SKM-1 treated with dmso at 0.1 percent for 144 hours (cell line): Measurements from ENCODE around the gene HOTAIR.

Source experiments
- DNase-seq: peaks from one replicate; lab custom pipeline; 2025; ENCODE audit not compliant: unreplicated experiment; lab: John Stamatoyannopoulos, UW

HOTAIR gene

DNA sequence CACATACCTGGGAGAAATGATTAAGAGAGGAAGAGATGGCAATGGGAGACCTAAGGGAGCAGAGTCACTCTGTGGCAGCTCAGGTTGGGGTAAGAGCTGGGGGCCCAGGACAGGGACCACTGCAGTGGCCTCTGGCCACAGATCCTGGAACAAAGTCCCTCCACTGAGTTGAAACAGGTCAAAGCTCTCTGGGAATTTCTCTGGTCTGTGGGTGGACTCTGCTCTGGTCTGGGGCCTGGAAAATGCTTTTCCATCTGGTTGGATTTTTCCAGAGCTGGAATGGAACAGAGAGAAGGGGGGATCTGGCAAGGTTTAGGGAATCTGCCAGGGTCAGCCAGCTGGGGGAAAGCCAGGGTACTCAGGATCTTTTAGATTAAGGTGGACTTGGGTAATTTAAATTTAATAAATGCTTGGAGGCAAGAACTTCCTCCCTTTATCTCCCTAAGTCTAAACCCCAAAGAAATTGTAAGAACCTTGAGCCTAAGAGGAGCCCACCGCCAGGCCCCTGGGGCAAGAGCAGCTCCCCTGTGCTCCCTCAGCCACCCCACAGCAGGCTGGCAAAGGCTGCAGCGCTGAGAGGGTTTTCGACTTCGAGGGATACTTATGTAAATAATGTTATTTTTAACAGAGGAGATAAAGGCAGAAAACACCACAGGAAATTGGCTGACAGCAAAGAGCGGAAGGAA lies 13.9 kb upstream of the HOTAIR start:
- no peak for DNase-seq

DNA sequence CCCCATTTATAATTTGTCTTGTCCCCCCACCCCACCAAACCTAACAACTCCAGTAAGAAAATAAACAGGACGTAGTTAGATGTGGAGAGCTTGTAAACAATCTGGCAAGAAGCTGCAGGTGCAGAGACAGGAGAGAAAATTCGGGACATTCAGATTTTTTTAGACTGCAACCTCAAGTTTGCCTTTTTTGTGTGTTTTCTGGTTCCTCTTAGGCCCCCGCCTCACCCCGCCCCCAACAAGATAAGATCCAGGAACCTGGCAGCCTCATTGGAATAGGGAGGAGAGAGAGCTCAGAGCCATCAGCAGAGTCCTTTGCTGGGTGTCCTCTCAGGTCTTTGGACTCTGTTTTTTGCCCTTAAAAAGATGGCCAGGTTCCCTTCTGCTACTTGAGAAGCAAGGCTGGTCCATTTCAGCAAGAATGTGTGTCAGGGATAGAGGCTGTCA lies 13.1 kb upstream of the HOTAIR start:
- no peak for DNase-seq

DNA sequence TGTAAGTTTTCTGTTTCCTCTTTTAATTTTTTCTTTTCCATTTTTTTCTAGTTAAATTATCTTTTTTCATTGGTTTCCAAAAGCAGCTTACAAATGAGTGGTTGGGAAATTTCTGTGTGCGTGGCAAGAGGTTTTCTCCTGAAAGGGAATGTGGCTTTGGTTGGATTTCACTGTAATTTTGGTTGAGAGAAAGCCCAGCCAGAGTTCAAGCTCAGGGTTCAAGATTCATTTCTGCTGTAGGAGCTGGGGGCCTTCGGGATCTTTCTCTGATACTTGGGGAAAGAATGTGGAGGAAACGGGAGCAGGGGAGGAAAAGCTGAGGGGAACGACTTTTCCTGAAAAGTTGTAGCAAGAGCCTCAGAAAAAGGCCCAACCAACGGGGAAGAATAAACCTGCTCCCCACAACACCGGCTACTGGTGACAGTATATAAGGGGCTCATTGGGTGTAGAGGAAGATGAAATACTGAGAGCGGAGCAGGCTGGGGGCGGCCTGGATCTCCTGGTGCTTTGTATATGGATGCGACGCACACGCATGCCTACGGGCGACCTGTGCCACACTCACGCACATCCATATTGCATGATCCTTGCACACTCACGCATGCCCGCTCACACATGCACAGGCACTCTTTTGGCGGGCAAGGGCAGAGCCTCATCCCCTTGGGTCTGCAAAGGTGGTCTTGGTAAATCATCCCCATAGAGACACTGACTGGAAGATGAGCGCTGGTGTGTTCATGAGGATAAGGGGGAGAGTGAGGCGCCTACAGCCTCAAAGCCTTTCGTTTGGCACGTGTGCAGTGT lies 12.1 kb upstream of the HOTAIR start:
- no peak for DNase-seq

DNA sequence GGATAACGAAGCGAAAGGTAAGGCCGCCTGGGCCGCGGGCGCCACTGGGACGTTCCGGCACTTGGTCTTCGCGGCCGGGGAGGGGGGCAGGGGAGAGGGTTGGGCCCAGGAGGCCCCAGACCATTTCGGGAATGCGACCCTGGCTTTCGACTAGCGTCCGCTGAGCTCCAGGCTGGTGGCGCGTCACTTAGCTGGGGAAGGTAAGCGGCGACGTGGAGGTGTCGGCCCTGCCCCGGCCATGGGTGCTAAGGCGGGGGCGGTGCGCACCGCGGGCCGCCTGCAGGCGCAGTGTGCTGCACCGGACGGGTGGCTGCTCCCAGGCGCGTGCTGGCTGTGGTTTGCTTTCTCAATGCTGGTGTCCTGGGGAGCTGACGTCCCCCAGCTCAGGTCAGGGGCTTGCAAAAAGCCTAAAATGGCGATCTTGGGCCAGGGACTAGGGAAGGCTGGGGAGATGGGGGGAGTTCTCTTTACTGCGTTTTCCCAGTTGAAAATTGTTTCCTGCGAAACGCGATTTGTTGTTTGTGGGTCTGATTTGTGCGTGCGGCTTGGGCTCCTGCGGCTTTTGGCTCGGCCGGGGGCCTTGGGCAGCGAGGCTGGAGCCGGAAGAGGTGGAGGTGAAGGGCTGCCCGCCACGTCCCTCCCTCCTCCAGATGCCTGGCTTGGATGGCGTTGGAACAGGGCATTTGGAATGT lies 11.4 kb upstream of the HOTAIR start:
- no peak for DNase-seq

DNA sequence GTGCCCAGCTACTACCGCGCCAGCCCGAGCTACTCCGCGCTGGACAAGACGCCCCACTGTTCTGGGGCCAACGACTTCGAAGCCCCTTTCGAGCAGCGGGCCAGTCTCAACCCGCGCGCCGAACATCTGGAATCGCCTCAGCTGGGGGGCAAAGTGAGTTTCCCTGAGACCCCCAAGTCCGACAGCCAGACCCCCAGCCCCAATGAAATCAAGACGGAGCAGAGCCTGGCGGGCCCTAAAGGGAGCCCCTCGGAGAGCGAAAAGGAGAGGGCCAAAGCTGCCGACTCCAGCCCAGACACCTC lies 10.9 kb upstream of the HOTAIR start:
- DNase-seq = no peak

DNA sequence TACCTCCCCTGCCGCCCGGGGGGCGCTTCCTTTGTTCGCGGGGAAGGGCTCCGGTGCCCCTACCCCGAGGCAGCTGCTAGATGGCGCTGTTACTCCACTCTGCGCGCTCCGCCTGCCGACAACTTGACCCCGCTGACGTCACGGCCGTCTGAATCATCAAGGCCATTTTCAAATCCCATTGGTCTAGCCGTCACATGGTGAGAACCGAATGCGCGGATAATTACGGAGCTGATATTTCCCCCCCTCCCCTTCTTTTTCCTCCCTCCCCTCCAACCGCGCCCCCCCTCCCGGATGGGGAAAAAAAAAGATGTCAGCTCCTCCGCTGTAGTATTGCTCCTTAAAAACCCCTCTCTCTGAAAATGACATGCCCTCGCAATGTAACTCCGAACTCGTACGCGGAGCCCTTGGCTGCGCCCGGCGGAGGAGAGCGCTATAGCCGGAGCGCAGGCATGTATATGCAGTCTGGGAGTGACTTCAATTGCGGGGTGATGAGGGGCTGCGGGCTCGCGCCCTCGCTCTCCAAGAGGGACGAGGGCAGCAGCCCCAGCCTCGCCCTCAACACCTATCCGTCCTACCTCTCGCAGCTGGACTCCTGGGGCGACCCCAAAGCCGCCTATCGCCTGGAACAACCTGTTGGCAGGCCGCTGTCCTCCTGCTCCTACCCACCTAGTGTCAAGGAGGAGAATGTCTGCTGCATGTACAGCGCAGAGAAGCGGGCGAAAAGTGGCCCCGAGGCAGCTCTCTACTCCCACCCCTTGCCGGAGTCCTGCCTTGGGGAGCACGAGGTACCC lies 10.3 kb upstream of the HOTAIR start, which contains the start of gene HOXC10:
Gene HOXC10, plus strand, starts transcription at position 246 of the 791 bp plus-strand sequence. Its CDS starts 114 bp downstream, at position 360.
- no peak for DNase-seq

DNA sequence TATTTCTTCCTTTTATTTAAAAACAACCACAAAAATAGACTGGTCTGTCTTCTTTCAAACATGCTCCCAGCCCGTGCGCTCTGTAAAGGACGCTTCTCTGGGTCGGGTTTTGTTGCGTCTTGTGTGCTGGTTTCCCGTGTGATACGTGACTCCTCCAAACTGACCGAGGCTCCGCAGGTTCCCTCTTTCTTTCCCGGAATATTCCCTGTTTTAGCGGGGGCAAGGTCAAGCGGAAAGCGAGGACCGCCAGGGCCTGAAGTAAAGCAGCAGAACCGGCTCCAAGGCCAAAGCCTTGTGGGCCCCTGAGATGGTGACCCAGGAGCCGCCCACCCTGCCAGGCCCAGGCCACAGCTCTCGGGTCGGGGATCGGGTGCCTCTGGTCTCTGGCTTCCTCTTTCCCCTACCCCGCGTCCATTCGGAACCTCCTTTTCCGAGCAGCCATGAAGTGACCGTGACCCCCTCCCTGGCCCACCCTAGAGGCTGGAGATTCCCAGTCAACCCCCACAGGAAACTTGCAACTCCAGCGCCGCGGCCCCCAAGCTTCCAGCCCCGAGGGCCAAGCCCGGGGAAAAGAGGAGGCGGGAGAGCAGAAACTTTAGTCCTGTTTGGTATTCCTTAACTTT lies 9.3 kb upstream of the HOTAIR start:
- DNase-seq = no peak

DNA sequence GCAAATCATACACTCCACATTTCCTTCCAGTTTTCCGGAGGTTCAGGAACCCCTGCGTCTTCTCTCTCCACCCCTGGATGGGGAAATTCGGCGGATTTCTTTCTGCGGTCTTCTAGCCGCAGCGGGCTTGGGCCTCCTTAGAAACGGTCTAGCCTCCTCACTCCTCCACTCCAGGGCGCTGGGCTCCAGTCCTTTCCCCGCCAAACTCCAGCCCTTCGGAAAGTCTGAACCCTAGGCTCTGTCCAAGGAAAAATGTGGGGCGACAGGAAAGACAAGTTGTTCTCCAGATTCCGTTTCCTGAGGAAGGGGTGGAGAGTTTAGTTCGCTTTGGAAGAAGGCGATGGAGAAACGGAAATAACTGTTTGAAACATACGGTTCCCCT lies 8.8 kb upstream of the HOTAIR start:
- no peak for DNase-seq

DNA sequence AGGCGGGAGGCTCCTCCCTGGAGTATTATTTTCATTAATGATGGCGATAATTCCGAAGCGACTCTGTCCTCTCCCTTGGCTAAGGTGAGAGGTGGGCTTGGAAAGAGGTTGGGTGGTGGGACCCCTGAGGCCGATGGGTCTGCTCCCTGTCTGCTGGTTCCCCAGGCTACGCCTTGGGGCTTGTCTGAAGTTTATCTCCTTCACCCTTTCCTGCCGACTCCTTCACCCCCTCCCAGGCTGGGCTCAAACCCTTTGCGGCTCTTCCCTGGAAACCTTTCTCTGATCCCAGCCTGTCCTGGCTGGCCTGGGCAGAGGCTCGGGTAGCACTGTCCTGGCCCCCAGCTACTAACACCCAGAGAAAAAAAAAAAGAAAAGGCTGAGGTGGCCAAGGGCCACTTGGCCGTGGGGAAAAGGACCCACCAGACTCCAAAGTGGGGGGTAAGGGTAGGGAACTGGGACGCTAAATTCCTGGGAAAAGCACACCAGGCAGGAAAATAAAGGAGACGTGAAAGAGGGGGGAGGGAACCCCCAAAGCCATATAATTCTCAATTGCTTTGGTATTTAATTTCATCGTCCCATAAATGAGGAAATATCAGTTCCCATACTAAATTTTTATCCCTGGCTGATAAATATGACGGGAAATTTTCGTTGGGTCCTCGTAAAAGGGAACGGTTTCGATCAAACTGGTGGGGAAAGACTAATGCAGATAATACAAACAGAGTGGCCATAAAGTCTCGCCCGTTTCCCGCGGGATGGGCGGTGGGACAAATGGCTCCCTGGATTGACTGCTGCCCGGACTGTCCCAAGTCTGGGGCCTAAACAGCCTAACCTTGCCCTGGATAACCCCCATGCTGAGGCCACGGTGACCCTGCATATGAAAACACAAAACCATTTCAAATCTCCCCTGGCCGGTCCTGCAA lies 8.2 kb upstream of the HOTAIR start:
- no peak for DNase-seq

DNA sequence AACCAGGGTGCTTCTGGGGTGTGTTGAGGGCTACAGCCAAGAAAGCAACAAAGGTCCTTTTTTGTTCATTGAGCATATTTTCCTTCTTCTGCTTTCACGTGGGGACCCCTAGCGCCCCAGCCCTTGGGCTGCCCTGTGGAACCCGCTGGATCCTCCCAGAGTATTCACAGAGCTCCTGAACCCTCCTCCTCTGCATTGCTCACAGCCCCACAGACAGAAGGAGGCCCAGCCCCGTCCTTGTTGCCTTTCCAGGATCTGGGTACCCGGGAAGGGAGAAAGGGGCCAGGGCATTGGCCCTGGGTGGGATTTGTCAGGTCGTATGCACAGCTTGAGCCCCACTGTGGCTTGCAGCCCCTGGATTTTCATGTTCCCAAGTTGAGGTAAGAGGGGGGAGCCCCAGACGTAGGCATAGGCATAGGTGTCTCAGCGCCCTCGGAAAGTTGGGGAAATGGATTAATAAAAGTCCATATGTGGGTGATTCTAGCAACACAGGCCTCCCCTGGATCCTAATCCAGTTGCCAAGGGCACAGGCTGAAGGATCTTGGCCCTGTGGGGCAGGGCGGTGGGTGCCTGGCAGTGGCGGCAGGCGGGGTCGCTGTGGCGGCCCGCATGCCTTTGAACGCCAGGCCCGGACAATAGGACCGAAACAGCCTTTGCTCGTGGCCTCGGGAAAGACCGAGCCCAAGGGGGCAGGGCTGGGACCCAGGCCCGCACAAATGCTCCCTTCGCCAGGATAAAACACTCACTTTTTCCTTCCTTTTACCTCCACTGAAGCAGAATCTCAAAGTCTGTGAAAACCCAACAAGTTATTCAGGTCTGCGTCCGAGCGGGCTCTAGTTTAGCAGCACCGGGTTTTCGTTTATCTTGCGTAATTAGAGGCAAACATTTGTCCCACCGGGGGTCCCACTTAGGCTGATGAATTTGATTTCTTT lies 7.1 kb upstream of the HOTAIR start:
- DNase-seq = no peak

DNA sequence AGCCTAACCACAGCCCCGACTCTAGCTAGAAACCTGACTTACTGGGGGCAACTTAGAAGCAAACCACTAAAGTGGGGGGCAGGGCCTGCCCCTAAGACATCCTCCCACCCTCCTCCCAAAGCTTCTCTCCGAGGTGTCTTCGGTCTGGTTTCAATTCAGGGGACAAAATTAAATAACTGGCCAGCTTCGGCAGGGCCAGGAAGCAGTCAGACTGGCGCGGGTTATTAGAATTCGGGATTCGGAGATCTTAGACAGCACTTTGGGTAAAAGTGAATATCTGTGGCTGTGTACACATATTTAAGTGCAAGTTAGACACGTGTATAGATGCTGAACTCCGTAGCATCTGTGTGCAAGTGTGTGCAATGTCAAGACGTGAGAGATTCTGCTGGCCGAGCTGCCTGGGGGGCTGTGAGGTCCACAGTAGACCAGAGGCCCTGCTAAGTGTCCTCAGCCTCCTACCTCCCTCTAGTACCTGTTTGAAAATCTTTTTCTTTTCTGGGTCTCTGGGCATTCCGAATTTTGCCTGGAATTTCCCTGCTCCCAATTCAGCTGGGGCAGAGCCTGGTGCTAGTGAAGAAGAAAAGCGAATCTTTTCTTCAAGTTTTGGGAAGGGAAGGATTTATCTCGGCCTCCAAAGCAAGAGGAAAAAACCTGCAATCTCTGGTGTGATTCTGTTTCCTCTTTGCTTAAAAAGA lies 6.2 kb upstream of the HOTAIR start:
- DNase-seq = no peak

DNA sequence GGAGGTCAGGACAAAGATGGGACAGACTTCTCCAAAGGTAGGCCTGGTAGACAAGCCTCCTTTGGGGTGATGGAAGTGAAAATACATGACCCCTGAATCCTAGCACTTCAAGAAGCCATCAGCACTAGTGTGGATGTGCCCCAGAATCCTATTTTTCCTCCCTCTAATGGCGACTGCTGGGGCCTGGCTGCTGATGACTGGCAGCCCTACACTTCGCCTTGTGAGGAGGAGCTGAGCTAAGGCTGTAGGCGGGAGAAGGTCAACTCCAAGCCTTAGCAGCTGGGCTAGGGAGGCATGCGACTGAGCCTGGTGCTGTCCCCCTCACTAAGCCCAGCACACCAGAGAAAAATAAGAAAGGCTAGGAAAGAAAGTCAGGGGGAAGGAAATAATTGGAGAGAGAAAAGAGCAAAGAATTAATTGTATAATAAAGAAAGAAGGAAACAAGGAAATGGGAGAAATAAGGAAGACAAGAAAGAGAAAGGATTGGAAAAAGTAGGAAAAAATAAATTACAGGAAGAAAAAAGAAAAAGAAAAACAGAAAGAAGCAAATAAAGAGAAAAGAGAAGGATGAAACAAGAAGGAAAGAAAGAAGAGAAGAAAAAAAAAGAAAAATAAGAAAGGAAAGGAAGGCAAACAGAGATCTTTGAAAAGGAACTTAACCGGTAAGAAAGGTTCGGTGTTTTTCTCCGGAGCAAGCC lies 5.5 kb upstream of the HOTAIR start:
- DNase-seq = no peak

DNA sequence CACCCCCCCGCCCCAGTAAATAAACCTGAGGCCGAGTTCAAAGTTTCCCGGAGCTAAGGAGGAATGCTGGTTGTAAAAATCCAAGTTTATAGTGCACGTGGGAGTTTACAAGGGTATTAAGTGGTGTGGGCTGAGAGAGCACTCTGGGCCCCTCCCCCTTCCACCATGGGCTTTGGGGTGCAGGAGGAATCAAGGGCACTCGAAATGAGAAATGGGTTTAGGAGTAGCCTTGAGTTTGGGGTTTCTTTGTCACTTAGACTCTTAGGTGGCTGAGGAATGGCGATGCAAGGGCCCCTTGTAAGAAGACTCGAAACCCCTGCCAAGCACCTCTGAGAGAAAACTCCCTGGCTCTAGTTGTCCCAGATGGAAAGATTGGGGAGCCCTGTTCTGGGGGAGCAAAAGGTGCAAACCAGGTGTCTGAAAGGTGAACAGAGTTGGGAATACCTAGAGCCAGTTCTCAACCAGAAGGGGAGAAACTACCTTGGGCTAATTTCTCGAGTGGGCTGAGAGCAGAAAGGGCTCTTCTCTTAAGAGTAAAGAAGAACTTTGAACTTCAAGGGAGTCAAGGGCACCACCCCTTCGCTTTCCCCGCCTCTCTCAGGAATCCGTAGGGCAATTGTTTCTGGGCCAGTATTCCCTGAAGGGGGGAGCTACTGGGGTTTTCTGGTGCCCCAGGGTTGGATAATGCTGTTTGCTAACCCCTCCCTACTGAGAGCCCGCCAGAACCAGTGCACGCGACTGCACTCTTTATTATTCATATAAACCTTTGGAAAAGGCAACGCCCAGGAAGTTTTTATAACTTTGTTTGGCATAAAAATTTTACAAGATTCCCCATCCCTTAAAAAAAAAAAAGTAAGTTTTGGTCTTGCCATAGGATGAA lies 4.0 kb upstream of the HOTAIR start:
- no peak for DNase-seq

DNA sequence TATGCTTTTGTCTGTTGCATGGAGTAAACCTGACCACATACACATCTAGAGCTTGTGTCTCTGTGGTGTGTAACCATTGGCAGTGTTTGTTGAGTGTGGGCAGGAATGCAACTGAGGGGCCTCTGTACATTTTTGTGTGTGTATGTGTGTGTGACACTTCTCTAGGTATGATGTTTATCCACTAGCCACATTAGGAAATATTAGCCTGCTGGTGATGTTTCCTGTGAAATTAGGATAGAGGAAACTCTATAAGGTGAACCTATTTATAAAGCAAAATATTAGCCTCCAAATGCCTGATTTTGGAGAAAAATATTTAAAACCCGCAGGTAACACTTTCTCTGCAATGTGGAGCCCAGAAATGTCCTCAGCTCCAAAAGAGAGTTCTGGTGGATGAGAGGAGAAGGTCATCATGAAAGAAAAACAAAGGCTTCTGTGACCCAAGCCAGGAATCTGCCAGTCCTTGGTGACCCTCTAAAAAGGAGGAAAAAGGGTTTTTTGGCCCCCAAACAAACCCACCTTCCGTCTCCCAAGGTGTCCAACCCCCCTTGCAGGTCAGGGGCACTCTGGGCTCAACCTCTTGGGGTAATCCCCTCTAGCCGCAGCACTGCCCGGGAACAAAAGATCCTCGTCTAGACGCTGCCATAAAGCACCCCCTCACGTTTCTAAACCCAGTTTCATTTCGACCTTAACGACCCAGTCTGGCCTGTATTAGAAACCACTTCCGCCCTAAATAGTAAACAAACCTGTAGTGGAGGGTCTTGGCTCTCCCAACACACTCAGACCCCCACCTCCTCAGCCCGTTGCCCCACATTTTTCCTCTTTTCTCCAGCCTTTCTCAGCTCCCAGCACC lies 3.1 kb upstream of the HOTAIR start:
- DNase-seq = no peak

DNA sequence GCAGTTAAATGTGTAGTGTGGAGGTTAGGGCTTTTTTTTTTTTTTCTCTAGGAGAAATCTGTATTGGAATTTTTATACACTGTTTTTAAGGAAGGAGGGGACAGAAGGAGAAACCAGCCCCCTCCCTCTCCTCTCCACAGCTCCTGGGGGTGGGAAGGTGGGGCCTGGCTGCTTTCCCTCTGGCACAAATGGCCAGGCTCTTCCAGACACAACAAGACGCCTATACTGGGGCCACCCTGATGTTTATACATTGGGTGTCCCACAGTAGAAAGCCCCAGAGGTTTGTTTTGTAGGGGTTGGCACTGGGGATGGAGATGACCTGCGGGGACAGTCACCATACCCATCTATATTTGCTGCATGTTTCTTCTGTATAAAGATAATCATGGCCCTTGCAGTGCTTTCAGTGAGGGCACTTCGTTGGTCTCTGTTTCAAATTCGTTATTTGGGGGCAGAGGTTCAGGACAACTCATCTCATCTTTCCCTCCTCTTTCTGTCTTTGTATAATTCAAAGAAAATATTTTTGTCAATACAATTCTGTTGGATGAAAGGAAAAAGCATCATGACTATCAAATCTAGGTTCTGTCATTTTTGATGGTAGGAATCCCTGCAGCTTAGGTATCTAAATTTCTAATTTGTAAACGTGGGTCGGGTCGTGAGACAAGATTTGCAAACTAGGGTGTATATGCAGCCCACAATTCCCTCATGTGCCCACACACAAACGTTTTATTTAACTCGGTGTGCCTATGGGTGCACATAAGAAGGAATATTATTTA lies 2.3 kb upstream of the HOTAIR start:
- DNase-seq = no peak
